A673 (cell line): ENCODE measurements around the gene PHETA1.

Experiments
- EZH2 ChIP-seq: fragments of 200-600 bp; sonication (generic); IDR thresholded peaks from 2 replicates; pipeline ENCODE4 v1.6.1; 2017; ENCODE audit warnings: borderline replicate concordance, low read depth, mild to moderate bottlenecking, mixed read lengths, antibody characterized with exemption, low read length; ENCODE audit not compliant: poor library complexity, severe bottlenecking
- TF ChIP-seq, protein P1 (sequence below): fragments of 300-800, 200-600 bp; sonication (generic); conservative IDR thresholded peaks from 2 replicates; pipeline ENCODE4 v1.5.1; 2017; ENCODE audit warnings: low read depth, mild to moderate bottlenecking, antibody characterized with exemption, low read length, moderate library complexity, mixed read lengths

GRCh38 chr12:111330800-111331752, 37.8 kb downstream of the PHETA1 start:
- TF ChIP-seq, protein P1, sequence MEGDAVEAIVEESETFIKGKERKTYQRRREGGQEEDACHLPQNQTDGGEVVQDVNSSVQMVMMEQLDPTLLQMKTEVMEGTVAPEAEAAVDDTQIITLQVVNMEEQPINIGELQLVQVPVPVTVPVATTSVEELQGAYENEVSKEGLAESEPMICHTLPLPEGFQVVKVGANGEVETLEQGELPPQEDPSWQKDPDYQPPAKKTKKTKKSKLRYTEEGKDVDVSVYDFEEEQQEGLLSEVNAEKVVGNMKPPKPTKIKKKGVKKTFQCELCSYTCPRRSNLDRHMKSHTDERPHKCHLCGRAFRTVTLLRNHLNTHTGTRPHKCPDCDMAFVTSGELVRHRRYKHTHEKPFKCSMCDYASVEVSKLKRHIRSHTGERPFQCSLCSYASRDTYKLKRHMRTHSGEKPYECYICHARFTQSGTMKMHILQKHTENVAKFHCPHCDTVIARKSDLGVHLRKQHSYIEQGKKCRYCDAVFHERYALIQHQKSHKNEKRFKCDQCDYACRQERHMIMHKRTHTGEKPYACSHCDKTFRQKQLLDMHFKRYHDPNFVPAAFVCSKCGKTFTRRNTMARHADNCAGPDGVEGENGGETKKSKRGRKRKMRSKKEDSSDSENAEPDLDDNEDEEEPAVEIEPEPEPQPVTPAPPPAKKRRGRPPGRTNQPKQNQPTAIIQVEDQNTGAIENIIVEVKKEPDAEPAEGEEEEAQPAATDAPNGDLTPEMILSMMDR, result peak; percentile 62
- no peak for TF ChIP-seq EZH2
